ENCODE measurements around the gene NAT8L. TPM values are rescaled to one million over a fixed set of nuclear protein-coding genes. Genes with fewer than 3 reads are reported as not detected.

NAT8L gene
- total RNA-seq, 1 experiment from 2014 or later = 5.6 TPM

Other genes with a start within 250 kb of the NAT8L start
- 88.5 and 99.3 TPM in 2 replicates for gene LETM1, start 203.2 kb upstream of the NAT8L start, total RNA-seq (2014; rRNA removed; shearing (Covaris generic))
- 67.4 and 83.1 TPM in 2 replicates for gene NSD2, start 187.9 kb upstream of the NAT8L start, total RNA-seq (2014; rRNA removed; shearing (Covaris generic))
- gene NELFA, start 50.4 kb upstream of the NAT8L start, total RNA-seq (2014; rRNA removed; shearing (Covaris generic)) = 23.7 and 26.4 TPM in 2 replicates
- gene HAUS3, start 182.8 kb downstream of the NAT8L start, total RNA-seq (2014; rRNA removed; shearing (Covaris generic)) = 16.6 and 16.7 TPM in 2 replicates
- gene POLN, start 182.8 kb downstream of the NAT8L start, total RNA-seq (2014; rRNA removed; shearing (Covaris generic)) = 1.7 and 2.9 TPM in 2 replicates
- gene MXD4, start 202.8 kb downstream of the NAT8L start, total RNA-seq (2014; rRNA removed; shearing (Covaris generic)) = 12.1 and 17.3 TPM in 2 replicates

Measured in HT1080 (cell line).